GM19468 (cell line): ENCODE results near the gene ADAMTS5.

ENCODE experiments used
- ATAC-seq: cut with Tn5 transposase; IDR thresholded peaks from one replicate; pipeline ENCODE4 v1.9.1; 2021; ENCODE audit warnings: mild to moderate bottlenecking, moderate library complexity, moderate number of reproducible peaks; ENCODE audit not compliant: unreplicated experiment; ENCODE audit errors: extremely low read depth

The ADAMTS5 gene

GRCh38 chr21:26949830-26950229, 17.1 kb downstream of the ADAMTS5 start:
- ATAC-seq, result no peak

DNA sequence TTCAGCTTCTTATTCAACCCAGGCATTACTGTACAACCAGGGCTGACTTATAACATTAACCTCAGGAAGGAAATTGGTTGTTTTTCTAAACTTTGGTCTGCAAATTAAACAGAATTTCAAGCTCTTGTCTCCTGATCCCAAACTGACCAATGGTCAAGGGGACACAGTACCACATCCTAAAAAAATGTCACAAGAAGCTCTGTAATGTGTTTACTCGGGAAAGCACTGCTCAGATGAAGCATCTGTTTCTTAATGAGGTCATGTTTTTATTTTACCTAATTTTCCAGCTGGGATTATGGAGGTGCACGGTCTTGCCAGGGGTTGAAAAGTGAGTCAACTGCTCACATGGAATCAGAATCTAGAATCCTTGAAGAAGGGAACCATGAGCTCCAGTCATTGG, 18.7 kb downstream of the ADAMTS5 start:
- ATAC-seq, result no peak

DNA sequence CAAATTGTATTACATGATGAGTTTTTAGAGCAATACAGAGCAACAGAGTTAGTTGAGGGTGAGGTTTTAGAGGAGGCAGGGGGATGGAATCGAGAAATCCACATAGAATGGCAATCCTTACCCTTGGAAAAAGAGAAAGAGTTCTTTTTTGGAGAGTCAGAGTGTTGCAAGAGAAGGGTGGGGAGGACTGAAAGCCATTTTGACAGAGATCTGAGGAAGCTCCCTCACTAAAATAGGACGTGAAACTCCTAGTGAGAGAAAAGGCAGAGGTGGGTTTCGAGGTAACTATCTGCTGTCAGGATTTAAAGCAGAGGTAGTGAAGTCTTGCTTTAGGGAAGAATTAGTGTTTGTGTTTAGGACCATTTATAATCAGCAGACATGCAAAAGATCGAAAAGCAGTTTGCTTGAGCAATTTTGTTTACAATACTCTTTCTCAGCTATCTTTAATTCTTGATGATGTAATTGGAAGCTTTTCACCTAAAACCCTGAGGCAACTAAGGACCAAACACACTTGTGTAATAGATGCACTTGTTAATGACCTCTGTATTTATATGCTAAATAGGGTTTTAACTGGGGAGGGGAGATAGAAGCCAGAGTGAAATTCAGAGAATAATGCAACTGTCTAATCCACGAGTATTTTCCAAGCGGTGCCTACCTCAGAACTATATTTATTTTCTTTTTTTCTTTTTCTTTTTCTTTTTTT, 20.0 kb downstream of the ADAMTS5 start:
- ATAC-seq, result no peak

GRCh38 chr21:26945916-26946675, 20.8 kb downstream of the ADAMTS5 start:
- ATAC-seq, result no peak

GRCh38 chr21:26943921-26944320, 23.0 kb downstream of the ADAMTS5 start:
- no peak for ATAC-seq

- ATAC-seq, result no peak
Observed at GRCh38 chr21:26941421-26941820, 25.5 kb downstream of the ADAMTS5 start.

- ATAC-seq, result no peak
Observed at GRCh38 chr21:26939601-26940111, 27.2 kb downstream of the ADAMTS5 start.

DNA sequence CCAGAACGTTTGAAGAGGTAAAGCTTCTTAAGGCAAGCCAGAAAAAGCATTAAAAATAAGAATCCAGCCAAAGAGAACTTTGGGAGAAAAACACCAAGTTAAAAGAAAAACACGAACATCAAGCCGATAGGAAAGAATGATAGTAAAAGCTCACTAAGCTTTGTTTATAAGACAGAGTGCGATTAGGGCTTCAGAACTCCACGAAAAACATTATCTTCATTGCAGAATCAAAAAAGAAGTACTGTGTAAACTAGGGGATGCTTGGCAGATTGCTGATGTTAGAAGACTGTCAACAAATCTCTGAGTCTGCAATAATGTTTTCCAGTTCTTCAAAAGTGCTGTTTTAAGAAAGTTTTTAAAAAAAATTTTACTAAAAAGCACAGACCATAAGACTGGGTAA, 30.2 kb downstream of the ADAMTS5 start:
- ATAC-seq, result no peak

DNA sequence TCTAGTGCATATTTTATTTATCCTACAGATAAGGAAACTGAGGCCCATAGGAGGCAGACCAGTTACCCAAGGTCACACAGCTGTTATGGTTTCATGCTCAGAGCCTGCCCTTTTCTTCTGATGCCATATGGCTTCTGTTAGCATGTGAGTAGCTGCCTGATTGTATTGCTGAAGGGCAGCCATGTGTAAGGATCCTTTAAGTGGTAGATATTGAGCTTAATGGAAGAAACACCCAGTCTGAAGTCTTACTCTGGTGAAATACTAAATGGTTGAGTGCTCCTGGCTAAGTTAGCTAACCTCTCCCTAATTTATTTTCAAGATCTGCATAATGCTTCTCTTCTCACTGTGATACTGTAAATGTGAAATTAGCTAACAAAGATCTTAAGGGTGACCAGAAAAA, 30.9 kb downstream of the ADAMTS5 start:
- no peak for ATAC-seq

DNA sequence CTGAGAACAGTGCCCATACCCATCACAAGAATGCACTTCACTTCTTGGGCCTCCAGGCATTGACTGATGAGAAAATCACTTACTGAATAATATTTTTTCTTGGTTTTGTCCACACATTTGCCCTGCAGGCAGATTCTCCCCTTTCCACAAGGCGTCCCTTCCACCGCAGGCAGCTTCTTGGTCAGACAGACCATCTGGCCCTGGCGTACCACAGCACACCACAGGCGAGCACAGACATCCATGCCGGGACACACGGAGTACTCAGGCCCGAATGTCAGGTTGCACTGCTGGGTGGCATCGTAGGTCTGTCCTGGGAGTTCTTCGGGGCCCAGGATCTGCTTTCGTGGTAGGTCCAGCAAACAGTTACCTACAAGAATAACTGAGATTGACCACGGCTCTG, 32.5 kb downstream of the ADAMTS5 start:
- no peak for ATAC-seq

DNA sequence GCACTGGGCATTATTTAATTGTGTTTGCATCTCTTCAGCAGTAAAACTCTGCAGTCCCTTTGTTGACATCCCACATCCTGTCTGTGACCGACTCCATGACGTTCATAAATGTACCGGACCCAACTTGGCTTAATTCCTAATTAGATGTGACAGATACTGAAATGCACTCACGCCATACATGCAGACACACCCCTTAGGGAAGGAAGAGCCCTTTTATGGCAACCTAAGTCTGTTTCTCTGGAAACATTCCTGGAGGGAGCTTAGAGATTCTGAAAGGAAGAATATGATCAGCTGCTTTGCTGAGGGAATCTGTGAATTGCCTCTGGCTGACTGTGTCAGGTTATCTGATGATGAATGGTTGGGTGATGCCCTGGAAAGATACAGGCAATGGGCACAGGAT, 33.4 kb downstream of the ADAMTS5 start:
- no peak for ATAC-seq

DNA sequence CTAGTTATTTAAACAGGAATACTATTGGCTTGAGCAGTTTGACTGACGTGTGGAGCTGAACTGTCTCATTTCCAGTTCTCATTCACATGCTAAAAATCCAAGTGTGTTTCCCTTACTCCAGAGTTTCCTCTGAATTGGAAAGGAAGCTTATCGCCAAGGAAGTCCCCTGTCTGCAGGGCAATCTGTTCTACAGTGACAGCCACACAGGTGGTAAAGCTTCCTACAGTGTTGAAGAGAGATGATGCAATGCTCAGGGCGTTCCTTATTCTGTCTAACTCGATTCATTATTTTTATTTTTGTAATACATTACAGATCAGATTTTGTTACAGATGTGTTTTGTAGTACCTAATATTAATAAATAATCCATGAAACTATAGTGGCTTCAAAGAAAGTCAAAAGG, 41.3 kb downstream of the ADAMTS5 start:
- no peak for ATAC-seq

DNA sequence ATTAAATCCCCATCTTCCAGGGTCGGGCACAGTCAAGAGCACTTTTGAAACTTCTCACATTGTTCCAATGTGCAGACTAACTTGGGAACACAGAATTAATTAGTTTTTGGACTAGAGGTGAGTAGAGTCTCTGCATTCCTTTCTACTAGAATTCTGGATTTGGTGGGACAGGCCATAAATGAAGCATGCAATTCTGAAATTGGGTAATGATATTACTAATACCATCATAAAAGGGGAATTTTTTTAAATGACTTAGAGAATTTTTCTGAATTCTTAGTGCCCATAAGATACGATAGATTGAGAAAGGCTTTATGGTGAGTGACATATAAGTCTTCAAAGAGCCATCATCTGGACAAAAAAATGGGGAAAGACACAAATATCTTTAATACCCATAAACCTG, 41.8 kb downstream of the ADAMTS5 start:
- no peak for ATAC-seq

DNA sequence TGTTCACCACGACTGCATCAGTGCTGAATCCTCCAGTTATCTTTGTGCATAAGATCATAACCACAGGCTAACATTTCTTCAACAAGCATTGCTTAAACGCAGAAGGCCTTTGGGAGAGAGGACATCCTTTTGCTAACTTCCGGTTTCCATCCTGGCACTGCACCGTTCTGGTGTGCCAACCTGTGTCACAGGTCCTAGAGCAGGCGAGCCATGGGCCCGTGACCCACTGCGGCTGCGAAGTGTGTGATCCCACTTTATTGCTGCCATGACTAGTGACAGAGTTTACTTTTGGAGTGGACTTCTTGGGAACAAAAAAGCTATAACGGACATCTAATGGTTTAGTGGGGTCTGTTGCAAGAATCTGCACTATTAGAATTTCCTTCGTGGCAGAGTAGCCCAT, 42.9 kb downstream of the ADAMTS5 start:
- no peak for ATAC-seq

DNA sequence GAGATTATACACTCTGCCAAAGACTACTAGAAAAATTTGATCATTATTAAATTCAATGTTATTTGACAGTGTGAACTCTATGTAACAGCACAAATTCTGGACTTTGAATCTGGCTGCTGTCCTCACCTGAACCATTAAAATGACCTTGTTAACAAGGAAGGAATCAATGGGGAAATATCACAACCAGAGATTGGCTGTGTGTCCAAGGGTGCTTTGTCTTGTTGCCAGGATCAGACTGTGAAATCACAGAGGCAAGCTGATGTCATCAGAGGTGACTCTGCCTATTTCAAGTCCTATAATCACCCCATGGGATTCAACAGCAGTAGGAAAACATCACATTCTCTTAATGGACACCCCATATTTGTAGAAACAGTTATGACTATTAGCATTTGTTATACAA, 46.8 kb downstream of the ADAMTS5 start:
- no peak for ATAC-seq

DNA sequence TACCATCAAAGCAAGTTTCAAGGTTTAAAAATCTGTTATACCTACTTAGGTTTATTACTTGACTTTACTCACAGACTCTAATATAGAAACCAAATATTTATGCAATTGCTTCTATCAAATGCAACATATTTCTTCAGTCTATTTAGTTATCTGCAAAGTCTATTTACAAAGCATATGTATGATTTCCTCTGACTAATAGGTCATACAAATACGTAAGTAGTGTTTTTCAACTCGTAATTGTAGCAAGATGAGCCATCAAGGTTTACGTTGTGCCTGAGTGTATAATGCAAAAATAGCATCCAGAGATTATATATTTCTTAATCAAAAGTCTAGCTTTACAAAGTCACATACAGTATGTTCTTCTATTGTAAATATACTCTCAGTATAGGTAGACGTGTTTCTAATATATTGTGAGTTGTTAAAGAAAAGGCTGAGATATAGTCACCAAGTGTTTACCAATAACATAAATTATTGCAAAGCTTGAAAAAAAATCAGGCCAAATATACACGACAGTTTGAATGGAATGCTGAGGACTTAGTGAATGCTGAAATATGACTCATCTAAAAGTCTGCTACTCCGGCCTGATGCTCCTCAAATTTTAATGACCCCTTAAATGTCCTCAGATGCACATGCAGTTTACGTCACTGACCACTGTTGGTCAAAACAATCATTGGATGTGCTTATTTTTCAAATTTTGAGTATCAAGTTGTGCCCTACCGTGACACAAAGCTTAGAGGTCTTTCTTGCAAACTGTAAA, 48.4 kb downstream of the ADAMTS5 start:
- ATAC-seq, result no peak

DNA sequence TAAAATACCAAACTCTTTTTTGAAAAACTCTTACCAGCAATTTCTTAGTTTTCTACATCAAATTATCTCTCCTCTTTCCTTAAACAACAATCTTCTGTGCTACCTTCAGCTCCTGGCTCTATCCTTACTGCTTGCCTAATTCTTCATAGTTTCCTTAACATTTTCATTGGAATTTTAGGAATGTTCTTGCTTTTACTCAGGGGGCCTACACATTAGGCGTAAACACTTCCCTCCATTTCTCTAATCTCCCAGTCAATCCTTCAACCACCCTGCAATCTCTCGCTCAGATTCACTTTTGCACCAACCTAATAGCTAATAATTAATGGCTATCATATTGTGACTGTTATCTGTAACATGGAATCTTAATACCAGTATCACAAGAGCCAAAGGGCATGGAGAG, 50.1 kb downstream of the ADAMTS5 start:
- no peak for ATAC-seq

- no peak for ATAC-seq
Observed at GRCh38 chr21:26914557-26914956, 52.3 kb downstream of the ADAMTS5 start.

- no peak for ATAC-seq
Observed at GRCh38 chr21:26912466-26912865, 54.4 kb downstream of the ADAMTS5 start.

DNA sequence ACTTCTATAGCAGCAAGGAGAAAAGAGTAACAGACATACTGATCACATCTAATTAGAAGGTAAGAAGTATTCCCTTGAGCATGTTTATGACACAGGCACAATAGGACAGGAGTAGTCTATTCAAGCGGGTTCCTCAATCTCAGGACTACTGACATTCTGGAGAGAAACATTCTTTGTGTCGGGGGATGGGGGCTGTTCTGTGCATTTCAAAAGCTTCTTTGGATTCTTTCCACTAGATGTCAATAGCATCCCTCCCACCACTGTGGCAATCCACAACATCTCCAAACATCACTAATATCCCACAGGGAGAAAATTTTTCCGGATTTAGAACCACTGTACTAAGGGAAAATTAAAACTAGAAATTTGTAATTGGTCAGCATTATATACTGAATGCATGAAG, 56.9 kb downstream of the ADAMTS5 start:
- ATAC-seq, result no peak

GRCh38 chr21:26900980-26901379, 65.9 kb downstream of the ADAMTS5 start:
- no peak for ATAC-seq
